Endothelial cell of umbilical vein (primary cell): ENCODE results near the gene PKHD1. TPM values are rescaled to one million over a fixed set of nuclear protein-coding genes. Genes with fewer than 3 reads are reported as not detected.

Experiments
- BruUV-seq: library from RNA; stranded (reverse); fragments of 400-500 nt; replicated peaks from 2 replicates; lab custom pipeline; 2021; lab: Mats Ljungman, UMichigan
- CTCF ChIA-PET: fragments of 300-600, 350-600 bp; sonication (Branson Sonifier 250); formaldehyde crosslinking; loops from one replicate; lab custom pipeline; 2021; ENCODE audit warnings: antibody characterized with exemption, inconsistent platforms; lab: Charles Lee
- POLR2A ChIA-PET: fragments of 300-600, 350-600 bp; sonication (Branson Sonifier 250); formaldehyde crosslinking; loops from one replicate; lab custom pipeline; 2021; ENCODE audit warnings: antibody characterized with exemption, inconsistent platforms; lab: Charles Lee
- DNase-seq: peaks from one replicate; pipeline ENCODE4 v3.0.0-alpha.2; 2011; ENCODE audit warnings: low read depth, low spot score
- FAIRE-seq: peaks from 2 replicates; lab custom pipeline; 2011; peaks lifted over from hg19 to GRCh38; lab: Jason Lieb, UNC
- H2AFZ ChIP-seq: 2 replicates; pipeline ENCODE4 v1.6.0; 2012; ENCODE audit warnings: low read depth, low read length, control low read depth, inconsistent platforms
- H3K27ac ChIP-seq: 2 replicates; pipeline ENCODE4 v1.5.1; 2011; ENCODE audit warnings: low read depth, mild to moderate bottlenecking, control low read depth, low read length, moderate library complexity; ENCODE audit not compliant: insufficient read depth
- H3K27me3 ChIP-seq, 2 experiments: 2 replicates each; pipeline versions ENCODE4 v1.6.0 to v1.6.1; 2011; ENCODE audit warnings: low read length in 2 of 2, mixed read lengths in 1 of 2; ENCODE audit not compliant: control insufficient read depth in 2 of 2, insufficient read depth in 2 of 2
- H3K36me3 ChIP-seq, 2 experiments: 2 replicates in 1 of 2; 3 replicates in 1 of 2; pipeline ENCODE4 v1.5.1; 2011; ENCODE audit warnings: low read length in 2 of 2, mild to moderate bottlenecking in 1 of 2, moderate library complexity in 1 of 2; ENCODE audit not compliant: control insufficient read depth in 2 of 2, insufficient read depth in 2 of 2; ENCODE audit errors: extremely low read depth in 1 of 2
- H3K4me1 ChIP-seq: 3 replicates; pipeline ENCODE4 v1.5.1; 2011; ENCODE audit warnings: mild to moderate bottlenecking, low read length; ENCODE audit not compliant: control insufficient read depth, insufficient read depth; ENCODE audit errors: extremely low read depth
- H3K4me2 ChIP-seq: 2 replicates; pipeline ENCODE4 v1.6.1; 2011; ENCODE audit warnings: low read length, control low read depth, mixed read lengths; ENCODE audit not compliant: insufficient read depth
- H3K4me3 ChIP-seq, 3 experiments: fragments of 200-600 bp in 1 of 3; sonication (generic), shearing (Covaris generic) in 1 of 3; replicated peaks in 1 of 3; 2 replicates each; pipeline ENCODE4 v1.5.1; 2011 to 2016; ENCODE audit warnings: control low read depth in 3 of 3, low read length in 3 of 3, mild to moderate bottlenecking in 2 of 3, inconsistent platforms in 1 of 3, low read depth in 1 of 3, moderate library complexity in 1 of 3; ENCODE audit not compliant: insufficient read depth in 1 of 3
- H3K79me2 ChIP-seq: 2 replicates; pipeline ENCODE4 v1.6.0; 2012; ENCODE audit warnings: low read length, inconsistent platforms; ENCODE audit not compliant: control insufficient read depth, insufficient read depth
- H3K9ac ChIP-seq: replicated peaks from 2 replicates; pipeline ENCODE3; 2011; ENCODE audit warnings: low read length, control low read depth; ENCODE audit not compliant: insufficient read depth; ENCODE audit errors: extremely low read depth
- H3K9me1 ChIP-seq: replicated peaks from 3 replicates; pipeline ENCODE4 v1.6.0; 2011; ENCODE audit warnings: mild to moderate bottlenecking, low read length; ENCODE audit not compliant: control insufficient read depth, insufficient read depth; ENCODE audit errors: extremely low read depth
- H3K9me3 ChIP-seq: replicated peaks from 2 replicates; pipeline ENCODE4 v1.5.1; 2012; ENCODE audit warnings: low read length, inconsistent platforms; ENCODE audit not compliant: control insufficient read depth, insufficient read depth
- H4K20me1 ChIP-seq: replicated peaks from 2 replicates; pipeline ENCODE3; 2011; ENCODE audit warnings: mild to moderate bottlenecking, low read length; ENCODE audit not compliant: control insufficient read depth, insufficient read depth; ENCODE audit errors: extremely low read depth
- EZH2 ChIP-seq: IDR thresholded peaks from 2 replicates; pipeline ENCODE4 v1.6.1; 2012; ENCODE audit warnings: borderline replicate concordance, low read depth, mild to moderate bottlenecking, moderate library complexity, low read length, inconsistent platforms; ENCODE audit not compliant: severe bottlenecking
- FOS ChIP-seq: IDR thresholded peaks from 2 replicates; pipeline ENCODE4 v1.6.1; 2011; ENCODE audit warnings: mild to moderate bottlenecking, low read length, moderate library complexity, borderline replicate concordance; ENCODE audit not compliant: insufficient read depth
- GATA2 ChIP-seq: IDR thresholded peaks from 2 replicates; pipeline ENCODE4 v1.7.0; 2011; ENCODE audit warnings: low read depth, mild to moderate bottlenecking, moderate library complexity, mixed read lengths, low read length; ENCODE audit not compliant: insufficient read length, insufficient read depth
- JUN ChIP-seq: IDR thresholded peaks from 2 replicates; pipeline ENCODE4 v1.6.1; 2011; ENCODE audit warnings: borderline replicate concordance, low read depth; ENCODE audit not compliant: insufficient read length, insufficient read depth
- POLR2A ChIP-seq: IDR thresholded peaks from 2 replicates; pipeline ENCODE4 v1.6.1; 2012; ENCODE audit warnings: low read depth, mild to moderate bottlenecking, control low read depth, low read length
- POLR2AphosphoS5 ChIP-seq: IDR thresholded peaks from 2 replicates; pipeline ENCODE4 v1.6.1; 2012; ENCODE audit warnings: low read depth, mild to moderate bottlenecking, control low read depth, low read length, moderate library complexity; ENCODE audit not compliant: insufficient read depth
- dilution Hi-C: fragments of 300-500 bp; cut with MboI; formaldehyde crosslinking; loops from one replicate; pipeline ENCODE4 v1.15.0; 2019; ENCODE audit warnings: low sequenced_read_pairs; ENCODE audit not compliant: extremely low pct_ligation_motif_present
- intact Hi-C: fragments of 100-400 bp; cut with micrococcal nuclease; formaldehyde crosslinking; loops from one replicate; pipeline ENCODE4 v1.10.0; 2022
- polyA plus RNA-seq, 4 experiments: library from polyadenylated mRNA; depleted of rRNA in 3 of 4; stranded (reverse) in 3 of 4; unstranded in 1 of 4; fragments of >200 nt; gene quantifications; 2 replicates each; pipeline versions ENCODE4 v1.2.1 to v1.2.3, GENCODE V29; 2011 to 2012; ENCODE audit warnings: missing spikeins in 1 of 4
- total RNA-seq: library from RNA; stranded (reverse); gene quantifications from 2 replicates; pipeline ENCODE4 v1.2.3, GENCODE V29; 2021
- TF ChIP-seq, protein P1 (sequence below): IDR thresholded peaks from 2 replicates; pipeline ENCODE4 v1.6.1; 2011; ENCODE audit not compliant: insufficient read depth, insufficient read length
- TF ChIP-seq, protein P2 (sequence below), 2 donors: IDR thresholded peaks; 1 replicate in 1 of 2; 2 replicates in 1 of 2; pipeline ENCODE4 v1.5.1; 2011; ENCODE audit warnings: low read length in 2 of 2, mild to moderate bottlenecking in 2 of 2, moderate library complexity in 2 of 2, control low read depth in 1 of 2, inconsistent platforms in 1 of 2, low read depth in 1 of 2; ENCODE audit not compliant: insufficient read depth in 1 of 2; ENCODE audit errors: extremely low read depth in 1 of 2

Gene PKHD1
- total and polyA plus RNA-seq, 2 donors (not counting 3 experiments of a cell fraction or from before 2014, with no cell fraction given), result not detected

DNA sequence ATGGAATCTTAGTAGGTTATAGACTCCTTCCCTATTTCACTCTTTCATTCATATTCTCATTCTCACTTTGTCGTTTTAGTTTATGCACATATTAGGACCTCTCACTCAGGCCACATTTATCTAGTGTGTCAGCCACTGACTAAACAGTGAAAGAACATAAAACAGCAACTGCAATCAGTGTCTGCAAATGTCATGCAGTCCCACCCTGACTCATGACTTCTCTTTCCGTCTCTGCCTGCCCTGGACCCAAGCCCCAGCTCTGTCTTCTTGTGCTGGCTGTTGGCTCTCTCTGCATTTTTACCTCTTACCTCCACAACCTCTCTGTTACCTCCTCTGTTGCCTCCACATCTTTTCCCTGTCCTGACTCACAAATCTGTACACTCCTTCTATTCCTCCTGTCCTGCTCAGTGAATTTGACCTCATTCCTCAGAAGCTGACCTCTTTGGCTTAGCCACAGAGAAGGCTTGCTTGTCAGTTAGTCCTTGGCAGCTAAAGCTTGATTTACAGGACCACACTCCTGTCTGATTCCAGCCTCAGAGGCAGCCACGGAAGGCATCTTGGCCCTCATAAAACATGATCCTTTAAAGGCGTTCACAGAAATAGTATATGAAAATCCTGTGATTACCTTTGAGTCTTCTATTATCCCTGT lies 247.6 kb downstream of the PKHD1 start:
- no peaks in the 10 kb centered on the region for H3K36me3 ChIP-seq
- DNase-seq (no peak), FAIRE-seq (no peak)
- POLR2A ChIA-PET, result no interaction called here
- no peak overlapping the region for H2AFZ ChIP-seq
- intact Hi-C loops (no loop called here), dilution Hi-C loops (no loop called here)
- H3K4me2 ChIP-seq, result no peak overlapping the region
- no peaks in the 10 kb centered on the region for H3K27me3 ChIP-seq
- no peaks in the 10 kb centered on the region for H3K9me3 ChIP-seq
- CTCF ChIA-PET, result no interaction called here
- H4K20me1 ChIP-seq, result no peaks in the 10 kb centered on the region
- H3K4me3 ChIP-seq, result no peak overlapping the region
- no peak overlapping the region for H3K27ac ChIP-seq
- TF ChIP-seq FOS, result no peak
- TF ChIP-seq POLR2A, result no peak
- no peak for TF ChIP-seq JUN
- TF ChIP-seq EZH2, result no peak
- no peak for TF ChIP-seq POLR2AphosphoS5
- TF ChIP-seq, protein P1, sequence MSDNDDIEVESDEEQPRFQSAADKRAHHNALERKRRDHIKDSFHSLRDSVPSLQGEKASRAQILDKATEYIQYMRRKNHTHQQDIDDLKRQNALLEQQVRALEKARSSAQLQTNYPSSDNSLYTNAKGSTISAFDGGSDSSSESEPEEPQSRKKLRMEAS, result no peak
- no peak for TF ChIP-seq GATA2
- TF ChIP-seq, protein P2, sequence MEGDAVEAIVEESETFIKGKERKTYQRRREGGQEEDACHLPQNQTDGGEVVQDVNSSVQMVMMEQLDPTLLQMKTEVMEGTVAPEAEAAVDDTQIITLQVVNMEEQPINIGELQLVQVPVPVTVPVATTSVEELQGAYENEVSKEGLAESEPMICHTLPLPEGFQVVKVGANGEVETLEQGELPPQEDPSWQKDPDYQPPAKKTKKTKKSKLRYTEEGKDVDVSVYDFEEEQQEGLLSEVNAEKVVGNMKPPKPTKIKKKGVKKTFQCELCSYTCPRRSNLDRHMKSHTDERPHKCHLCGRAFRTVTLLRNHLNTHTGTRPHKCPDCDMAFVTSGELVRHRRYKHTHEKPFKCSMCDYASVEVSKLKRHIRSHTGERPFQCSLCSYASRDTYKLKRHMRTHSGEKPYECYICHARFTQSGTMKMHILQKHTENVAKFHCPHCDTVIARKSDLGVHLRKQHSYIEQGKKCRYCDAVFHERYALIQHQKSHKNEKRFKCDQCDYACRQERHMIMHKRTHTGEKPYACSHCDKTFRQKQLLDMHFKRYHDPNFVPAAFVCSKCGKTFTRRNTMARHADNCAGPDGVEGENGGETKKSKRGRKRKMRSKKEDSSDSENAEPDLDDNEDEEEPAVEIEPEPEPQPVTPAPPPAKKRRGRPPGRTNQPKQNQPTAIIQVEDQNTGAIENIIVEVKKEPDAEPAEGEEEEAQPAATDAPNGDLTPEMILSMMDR (IDR thresholded peaks at IDR 0.05; ENCODE audit: extremely low read depth in 1 of 2, insufficient read depth in 1 of 2, low read depth in 1 of 2, low read length in 2 of 2), result no peak
- H3K79me2 ChIP-seq, result no peaks in the 10 kb centered on the region
- no TSS peak for BruUV-seq
- no peaks in the 10 kb centered on the region for H3K9me1 ChIP-seq
- H3K9ac ChIP-seq, result no peak overlapping the region
- no peaks in the 10 kb centered on the region for H3K4me1 ChIP-seq
